ENCODE results near the gene TEAD4.

- TF ChIP-seq MLX (CRISPR knock-in tag; IDR thresholded peaks at IDR 0.05): no peak
- TF ChIP-seq CBFB (CRISPR knock-in tag; IDR thresholded peaks at IDR 0.05; ENCODE audit: low read depth): no peak
- no peak for TF ChIP-seq CREB1 (CRISPR knock-in tag; IDR thresholded peaks at IDR 0.05)
- no peak for TF ChIP-seq CTCF (IDR thresholded peaks at IDR 0.05)
- TF ChIP-seq IRF1 (CRISPR knock-in tag; IDR thresholded peaks at IDR 0.05): no peak
These were observed 56.2 kb downstream of the TEAD4 start for GRCh38 chr12:3015356-3015755.

Data from WTC11 (cell line).